ENCODE data around the gene PPIB. TPM values are rescaled to one million over a fixed set of nuclear protein-coding genes. Genes with fewer than 3 reads are reported as not detected.

The PPIB gene
- polyA plus RNA-seq (2013, experiment 1 of 2; ENCODE audit: insufficient read length), result 1,237 TPM
- 1,223 TPM for polyA plus RNA-seq (2013, experiment 2 of 2; ENCODE audit: insufficient read length)

DNA sequence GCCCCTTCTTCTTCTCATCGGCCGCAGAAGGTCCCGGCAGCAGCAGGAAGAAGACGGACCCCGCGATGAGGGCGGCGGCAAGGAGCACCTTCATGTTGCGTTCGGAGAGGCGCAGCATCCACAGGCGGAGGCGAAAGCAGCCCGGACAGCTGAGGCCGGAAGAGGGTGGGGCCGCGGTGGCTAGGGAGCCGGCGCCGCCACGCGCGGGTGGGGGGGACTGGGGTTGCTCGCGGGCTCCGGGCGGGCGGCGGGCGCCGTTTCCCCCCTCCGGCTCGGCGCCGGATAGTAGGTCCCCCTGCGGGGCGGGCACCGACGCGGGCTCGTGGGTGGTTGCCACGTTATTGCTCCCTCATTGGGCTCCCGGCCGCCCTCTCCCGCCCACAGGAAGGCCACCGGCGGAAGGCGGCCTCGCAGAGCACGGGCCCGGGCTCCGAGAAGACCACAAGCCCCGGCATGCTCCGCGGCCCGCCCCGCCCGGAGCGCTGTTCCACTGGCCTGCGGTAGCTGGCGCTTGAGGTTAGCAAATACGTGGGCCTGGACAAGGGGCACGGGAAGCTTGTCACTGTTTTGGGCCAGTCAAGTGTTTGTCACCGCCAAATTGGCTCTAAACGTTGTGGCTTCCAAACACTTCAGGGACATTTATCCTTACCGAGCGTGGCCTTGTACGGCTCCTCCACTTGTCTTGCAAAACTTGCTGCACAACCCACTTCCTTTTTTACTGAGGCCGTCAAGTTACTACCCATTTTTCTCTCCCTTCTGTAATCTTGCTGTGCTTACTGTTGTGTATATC is at the start of gene PPIB:
Gene PPIB, minus strand, starts transcription at position 154 of the 790 bp plus-strand sequence. Its CDS starts 36 bp downstream, at position 118.
- peak; percentile 99 for DNase-seq

DNA sequence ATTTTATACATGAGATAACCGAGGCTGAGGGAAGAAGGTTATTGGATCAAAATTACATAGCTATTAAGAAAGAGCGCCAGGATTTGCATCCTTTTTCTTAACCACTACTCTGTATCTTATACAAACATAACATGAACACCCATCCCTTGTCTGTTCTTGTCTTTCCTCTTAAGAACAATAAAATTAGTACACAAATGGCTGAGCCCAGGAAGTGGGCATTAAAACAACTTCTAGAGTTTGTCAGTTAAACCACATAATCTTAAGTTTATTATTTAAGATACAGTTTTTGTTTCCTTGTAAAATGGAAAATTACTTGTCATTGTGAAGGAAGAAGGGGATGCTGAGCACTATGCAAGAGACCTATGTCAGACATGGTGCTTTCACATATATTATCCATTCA is 48.9 kb upstream of the PPIB start:
- no peak for DNase-seq

DNA sequence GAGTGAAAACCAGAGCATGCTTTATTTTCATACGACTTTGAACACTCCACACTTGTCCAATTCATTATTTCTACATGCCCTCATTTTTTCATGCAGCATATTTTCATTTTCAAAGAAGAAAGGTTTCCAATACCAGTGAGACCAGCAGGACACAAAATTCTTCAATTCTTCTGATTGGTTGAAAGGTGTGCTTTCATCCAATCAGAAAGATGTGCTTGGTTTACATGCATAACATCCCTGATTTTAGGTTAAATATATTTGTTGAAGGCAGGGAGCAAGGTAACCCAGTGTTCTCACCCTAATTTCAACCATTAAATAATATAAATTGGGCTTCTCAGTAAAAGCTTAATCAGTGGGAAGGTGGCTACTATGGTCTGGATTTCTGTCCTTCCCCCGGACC is 47.5 kb upstream of the PPIB start:
- DNase-seq, result no peak

DNA sequence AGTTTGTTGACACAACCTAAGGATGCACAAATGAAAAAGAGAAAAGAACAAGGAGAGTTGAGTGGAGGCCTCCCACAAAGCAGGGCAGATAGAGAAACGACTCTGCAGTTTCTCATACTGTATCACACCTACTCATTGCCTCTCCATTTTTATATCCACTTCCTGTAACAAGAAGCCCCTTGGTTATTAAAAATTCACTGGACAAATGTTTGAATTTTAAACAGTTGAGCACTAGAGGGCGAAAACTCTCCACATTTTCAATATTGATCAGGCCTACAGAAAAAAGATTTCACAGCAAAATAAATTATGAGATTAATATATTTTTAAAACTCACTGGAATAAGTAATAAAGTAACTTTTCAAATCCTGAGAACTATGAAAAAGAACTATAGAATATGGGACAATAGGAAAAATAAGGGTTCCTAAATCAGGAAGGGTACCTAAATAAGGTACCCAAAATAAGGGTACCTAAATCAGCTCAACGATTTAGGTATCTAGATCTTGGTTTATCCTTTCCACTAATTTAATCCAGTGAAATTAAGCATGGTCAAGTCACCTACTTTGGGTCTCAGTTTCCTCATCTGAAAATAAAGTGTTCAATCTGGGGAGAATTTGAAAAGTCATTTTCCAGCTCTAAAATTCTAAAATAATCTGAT is 47.0 kb upstream of the PPIB start:
- peak; percentile 40 for DNase-seq

DNA sequence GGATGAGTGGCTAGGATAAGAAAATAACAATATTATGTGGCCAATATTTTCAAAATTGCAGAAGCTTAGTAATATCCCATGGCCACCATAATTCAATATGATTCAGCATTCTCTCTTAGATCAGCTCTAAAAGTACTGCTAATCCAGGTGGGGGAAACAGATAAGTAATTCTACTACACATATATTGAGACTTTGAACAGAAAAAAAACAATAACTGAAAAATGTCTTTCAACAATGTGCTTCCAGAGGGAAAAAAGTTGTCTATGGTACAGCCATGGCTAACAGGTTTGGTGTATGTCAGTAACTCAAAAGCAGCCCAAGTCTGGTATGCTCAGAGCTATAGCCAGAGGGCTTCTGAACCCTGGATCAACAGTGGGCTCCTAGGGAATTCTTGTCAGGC is 42.4 kb upstream of the PPIB start:
- DNase-seq, result no peak

DNA sequence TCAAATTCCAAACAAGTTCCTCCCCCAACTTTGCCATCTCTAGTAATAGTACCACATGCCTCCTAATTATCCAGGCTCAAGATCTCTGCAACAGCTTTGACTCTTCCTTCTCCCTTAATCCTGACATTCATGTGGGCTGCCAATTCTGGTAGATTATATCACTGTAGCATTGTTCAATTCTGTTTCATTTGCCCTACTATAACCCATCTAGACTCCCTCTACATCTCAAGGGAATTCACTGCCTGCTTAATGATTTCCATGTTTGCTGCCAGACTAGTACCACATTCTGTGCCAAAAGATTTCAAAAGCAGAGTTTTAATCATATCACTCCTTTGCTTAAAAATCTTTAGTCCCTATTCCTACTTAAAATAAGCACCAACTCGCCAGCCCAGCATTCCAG is 34.6 kb upstream of the PPIB start:
- DNase-seq, result peak; percentile 13

DNA sequence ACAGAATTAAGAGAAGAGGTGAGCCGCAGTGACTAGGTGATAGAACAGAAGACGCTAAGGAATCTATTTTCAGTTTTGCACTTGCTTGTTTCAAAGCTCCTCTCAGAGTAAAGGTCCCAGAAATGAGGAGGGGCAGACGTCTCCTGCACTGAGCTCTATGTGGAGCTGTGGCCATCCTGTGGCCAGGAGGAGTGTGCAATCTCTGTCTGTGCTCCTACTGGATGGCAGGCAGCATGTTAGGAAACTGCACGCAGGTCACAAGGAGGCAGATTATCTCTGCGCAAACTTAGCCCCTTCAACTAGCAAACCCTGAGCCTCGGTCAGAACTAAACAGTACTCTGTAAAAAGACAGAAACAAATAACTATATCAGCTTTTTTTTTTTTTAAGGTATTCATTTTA is 31.1 kb upstream of the PPIB start:
- no peak for DNase-seq

DNA sequence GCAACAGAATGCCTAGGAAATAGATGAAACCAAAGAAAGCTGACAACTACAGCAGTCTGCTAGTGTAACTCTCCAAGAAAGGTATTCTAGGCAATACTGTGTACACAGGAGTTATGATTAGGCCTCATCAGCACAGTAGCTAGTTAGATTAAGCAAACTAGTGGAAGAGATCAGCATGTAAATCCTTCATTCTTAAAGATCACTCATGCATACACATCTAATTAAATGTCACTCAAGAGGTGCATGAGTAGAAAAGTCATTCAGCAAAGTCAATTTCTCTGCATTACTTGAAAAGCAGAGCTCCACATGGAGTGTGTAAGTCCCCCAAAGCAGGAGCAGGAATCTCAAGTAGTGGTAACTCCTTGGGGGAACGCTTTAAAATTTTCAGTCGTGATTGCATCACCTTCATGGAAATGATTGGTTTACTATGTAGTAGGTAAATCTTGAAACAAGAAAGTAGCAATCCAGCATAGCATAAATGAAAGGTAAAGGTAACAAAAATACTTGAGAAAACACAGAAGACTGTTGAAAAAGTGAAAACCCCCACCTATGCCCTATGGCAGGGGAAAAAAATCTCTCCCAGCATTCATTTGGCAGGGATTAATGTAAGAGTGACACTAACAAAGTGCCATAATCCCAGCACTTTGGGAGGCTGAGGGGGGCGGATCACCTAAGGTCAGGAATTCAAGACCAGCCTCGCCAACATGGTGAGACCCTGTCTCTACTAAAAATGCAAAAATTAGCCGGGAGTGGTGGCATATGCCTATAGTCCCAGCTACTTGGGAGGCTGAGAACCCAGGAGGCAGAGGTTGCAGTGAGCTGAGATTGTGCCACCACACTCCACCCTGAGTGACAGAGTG is 29.4 kb upstream of the PPIB start:
- no peak for DNase-seq

DNA sequence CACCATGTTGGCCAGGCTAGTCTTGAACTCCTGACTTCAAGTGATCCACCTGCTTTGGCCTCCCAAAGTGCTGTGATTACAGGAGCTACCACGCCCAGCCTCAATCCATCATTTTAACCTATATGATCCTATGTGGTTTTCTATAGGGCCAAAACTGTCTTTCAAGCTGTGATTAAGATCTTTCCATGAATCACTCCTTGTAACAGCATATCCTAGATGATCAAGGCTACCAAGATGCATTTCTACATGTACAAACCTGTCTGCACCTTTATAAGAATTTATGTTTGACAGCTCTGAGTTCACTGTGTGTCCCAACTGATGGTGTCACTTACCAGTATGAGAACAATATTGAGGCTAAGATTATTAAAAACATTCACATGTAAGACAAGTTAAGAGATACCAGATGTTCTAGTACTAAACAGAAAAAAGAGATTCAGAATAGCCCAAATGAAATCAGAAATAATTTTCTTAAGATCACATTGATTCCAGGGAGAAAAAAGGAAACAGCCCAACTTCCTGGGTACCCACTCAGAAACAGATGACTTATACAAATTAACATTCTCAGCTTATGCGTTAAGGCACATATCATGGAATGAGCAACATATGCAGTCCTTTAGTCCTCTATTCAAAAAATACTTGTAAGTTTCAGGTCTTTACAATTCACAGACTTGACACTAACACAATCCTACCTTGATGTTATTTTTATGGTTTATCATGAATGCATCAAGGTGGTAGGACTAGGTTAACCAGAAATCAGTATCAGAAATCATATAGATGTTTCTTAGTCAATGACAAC is 24.8 kb upstream of the PPIB start:
- peak; percentile 39 for DNase-seq

DNA sequence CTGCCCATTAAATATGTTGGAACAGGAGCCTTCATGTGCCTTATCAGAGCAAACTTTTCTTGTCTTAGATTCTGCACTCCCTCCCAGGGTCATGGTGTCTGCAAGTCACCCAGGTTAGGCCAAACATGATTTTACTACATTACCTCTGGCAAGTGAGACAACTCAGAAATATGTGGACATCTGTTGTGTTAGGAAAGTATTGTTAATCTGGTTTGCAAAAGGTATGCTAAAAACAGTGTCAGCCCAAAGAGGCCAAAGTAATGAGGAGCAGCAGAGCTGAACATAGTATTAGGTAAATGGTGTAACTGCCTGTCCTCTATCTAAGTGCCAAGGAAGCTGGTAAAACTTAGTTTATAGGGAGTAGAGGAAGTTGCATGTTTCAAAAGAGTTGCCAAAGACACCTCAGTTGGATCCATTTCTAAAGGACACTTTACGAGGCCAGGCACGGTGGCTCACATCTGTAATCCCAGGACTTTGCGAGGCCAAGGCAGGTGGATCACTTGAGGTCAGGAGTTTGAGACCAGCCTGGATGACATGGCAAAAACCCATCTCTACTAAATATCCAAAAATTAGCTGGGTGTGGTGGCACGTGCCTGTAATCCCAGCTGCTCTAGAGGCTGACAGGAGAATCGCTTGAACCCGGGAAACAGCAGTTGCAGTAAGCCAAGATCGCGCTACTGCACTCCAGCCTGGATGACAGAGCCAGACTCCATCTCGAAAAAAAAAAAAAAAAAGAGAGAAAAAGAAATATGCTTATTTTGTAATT is 22.5 kb upstream of the PPIB start:
- no peak for DNase-seq

DNA sequence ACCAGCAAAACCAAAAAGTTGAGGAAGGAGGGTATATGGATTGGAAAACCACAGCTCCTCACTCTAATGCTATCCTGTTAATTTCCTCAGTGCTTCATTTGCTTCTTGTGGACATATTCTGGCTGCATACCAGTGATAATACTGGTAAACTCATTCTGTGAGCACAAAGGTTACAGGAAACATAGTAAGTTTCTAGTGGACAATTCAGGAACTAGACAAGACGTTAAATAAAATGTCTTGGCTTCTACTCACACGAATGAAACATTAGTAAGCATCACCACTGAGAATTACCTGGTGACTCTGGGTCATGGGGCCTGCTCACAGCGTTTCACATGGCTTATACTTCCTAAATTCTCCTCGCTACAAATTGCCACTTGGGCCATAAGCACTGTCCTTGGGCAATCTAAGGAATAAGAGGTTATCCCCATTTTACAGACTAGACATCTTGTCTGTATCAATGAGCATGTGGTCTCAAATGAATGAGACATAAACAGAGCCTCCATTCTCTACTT is 20.1 kb upstream of the PPIB start:
- no peak for DNase-seq

DNA sequence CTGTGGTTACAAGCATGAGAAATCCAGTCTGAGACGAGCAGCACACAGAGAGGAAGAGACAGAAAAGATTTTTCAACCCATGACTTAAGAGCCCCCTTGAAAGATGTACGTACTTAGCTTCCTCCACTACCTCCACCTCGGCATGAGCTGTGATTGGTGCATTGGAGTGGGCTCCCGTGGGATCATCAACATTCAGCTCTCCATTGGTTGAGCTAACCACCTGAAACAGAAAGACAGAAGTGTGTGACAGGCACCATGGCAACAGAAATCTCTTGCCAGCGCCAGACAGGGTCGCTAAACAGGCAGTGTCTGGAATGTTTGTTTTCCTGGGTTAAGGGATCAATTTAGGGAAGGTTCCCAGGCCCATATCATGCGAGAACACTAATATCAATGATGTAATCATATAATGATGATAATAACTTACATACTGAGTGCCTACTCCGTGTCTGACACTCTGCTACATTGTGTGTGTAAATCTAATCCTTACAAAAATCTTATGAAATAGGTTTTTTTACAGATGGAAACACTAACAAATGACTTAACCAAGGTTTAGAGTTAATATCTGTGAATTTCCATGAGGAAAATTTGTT is 17.5 kb upstream of the PPIB start:
- DNase-seq, result no peak

DNA sequence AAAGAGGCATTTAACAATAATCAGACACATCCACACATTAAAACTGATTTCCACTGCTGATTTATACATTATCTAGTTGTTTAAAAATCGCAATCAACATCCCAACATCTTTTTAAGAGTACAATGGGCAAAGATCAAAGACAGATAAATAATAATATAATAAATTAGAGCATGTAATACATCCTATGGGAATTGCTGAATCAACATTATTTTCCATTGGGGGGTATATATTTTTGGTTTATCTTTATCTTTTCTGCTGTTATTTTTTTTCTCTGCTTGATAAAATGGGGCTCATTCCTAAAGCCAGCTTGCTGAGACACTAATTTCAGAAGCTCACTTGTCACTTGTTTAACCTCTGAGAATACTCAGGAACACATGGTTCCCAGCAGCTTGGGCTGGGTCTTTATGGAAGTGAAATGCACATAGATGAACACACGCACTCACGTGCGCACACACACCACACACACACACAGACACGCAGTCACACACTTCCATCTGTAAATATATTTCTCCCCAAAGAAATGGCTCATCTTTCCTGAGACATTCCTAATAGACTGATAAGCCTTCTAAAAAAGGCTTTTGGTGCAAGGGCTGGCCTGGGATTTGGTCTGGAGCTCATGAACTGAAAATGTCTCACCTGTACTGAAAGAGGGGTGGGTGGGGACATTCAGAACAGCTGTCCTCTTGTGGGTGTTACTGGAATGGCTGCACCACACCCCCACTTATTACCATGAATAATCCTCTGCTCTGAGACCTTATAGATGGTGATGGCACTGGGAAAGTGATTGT is 3.5 kb upstream of the PPIB start:
- no peak for DNase-seq

DNA sequence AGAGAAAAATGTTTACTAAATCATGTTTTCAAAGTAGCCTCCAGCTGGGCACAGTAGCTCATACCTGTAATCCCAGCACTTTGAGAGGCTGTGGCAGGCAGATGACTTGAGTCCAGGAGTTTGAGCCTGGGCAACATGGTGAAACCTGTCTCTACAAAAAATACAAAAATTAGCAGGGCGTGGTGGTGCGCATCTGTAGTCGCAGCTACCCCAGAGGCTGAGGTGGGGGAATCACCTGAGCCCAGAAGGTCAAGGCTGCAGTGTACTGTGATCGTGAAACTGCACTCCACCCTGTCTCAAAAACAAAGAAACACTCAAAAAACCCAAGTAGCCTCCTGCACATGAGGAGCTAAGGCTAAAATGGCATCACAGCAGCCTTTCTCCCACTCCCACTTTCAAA is 1.6 kb upstream of the PPIB start:
- DNase-seq, result no peak

DNA sequence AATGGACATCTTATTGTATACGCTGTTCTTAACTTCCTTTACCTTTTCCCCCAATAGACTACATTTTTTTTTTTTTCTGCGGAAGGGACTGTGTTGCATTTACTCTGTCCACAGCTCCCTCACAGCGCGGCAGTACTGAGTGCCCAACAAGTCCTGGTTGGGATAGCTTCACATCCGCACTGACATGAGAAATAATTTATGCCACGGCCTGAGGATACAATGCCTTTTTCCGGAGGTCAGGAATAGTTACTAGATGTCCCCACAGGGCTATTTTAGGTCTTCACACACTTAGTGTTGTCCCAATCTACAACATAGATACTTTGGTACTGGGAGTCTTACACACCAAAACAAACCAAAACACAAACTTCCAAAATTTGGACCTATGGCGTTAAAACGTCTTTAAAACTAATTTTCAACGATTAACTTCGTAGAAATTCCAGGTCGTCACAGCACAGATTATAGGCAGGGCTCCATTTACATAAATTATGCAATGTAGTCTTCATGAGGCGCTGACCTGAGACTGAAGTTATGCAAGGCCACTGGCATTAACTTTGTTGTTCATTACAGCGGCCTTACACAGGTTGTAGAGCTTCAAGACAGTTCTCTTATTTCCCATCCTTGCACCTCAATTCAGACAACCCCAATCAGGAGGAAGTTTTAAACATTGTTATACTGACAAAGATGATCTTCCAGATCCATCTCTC is 989 bp upstream of the PPIB start:
- DNase-seq, result no peak

DNA sequence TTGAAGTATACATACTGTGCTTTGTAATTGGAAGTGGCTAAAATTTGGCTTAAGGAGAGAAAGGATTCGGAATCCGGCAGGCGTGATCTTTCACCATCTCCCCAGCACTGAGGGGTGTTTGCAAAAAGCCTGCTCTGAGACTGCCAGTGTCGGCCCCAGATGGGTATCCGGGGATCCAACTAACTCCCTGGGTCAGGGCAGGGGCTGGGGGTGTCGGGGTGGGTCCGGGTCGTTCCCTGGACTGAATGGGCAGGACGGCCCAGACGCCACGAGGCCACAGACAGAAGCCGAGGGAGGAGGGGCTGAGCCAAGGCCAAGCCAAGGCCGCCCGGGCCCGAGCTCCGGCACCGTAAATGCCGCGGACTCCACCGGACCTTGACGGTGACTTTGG is 349 bp downstream of the PPIB start:
- DNase-seq, result no peak

DNA sequence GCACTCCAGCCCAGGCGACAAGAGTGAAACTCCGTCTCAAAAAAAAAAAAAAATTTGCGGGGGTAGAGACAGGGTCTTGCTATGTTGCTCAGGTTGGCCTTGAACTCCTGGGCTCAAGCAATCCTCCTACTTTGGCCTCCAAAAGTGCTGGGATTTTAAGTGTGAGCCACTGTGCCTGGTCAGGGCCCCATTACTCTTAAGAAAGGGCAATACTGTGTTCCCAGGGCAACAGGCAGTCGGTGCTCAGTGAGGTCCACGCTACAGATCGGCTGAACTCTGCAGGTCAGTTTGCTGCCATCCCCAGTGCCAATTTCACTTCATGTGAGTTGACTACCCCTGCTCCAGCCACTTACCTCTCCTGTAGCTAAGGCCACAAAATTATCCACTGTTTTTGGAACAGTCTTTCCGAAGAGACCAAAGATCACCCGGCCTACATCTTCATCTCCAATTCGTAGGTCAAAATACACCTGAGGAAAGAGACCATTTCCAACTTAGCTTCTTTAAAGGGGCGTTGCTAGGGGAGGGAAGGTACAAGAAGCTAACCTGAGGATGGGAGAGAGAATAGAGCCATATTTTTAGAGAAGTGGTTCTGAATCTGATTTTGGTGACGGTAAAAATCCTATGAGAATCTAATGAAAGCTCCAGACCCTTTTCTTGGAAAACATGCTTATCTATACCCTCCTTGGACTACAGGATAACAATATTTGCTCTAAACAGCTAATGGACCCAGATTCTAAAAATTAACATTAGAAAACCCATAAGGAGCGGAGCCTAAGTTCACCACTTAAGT is 939 bp downstream of the PPIB start:
- DNase-seq, result no peak

DNA sequence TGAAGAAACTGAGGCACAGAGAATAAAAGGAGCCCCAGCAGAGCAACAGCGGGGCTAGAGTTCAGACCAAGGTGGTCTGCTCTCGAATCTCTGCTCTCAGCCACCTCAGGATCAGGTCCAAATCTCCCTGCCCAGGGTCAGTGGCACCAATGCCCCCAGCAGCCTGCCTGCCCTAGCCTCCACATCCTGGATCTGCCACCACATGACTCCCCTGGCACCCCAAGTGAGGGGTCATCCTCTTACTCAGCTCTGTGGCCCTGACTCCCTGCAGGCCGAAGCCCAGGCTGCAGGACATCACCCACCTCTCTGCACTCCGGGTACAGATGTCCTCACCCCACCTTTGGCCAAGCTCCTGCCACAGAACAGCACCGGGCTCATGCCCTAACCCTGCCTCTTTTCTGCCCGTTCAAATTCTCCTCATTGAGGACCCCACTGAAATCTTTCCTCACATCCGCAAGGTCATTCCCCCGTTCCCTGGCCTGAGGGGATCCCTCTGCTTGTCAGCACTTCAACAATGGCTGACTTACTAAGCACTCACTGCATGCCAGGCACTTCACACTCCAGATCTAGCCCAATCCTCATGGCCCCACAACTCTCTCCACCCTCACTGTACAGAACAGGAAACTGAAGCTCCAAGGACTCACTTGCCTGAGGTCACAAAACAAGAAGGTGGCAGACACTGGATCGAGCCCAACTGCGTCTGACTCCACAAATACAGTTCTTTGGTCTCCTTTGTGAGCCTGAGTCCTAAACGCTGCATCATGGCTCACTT is 4.3 kb downstream of the PPIB start:
- DNase-seq, result no peak

Measured in fibroblast of skin of abdomen (primary cell).